Endometrial microvascular endothelial cells (primary cell): ENCODE data around the gene GPR35. TPM values are rescaled to one million over a fixed set of nuclear protein-coding genes. Genes with fewer than 3 reads are reported as not detected.

Experiments
- in situ Hi-C: cut with HindIII; loops from 2 replicates; pipeline ENCODE4 v1.10.0; 2017; ENCODE audit warnings: low sequenced_read_pairs, low pct_unique_long_range_greater_than_20kb; ENCODE audit errors: inconsistent ontology term
- total RNA-seq: library from RNA; depleted of rRNA; stranded (reverse); fragments of >200 nt; gene quantifications from one replicate; pipeline ENCODE4 v1.2.3, GENCODE V29; 2015; ENCODE audit errors: inconsistent ontology term

GPR35 gene
- 0.46 TPM for total RNA-seq

- in situ Hi-C loops, result no loop called here
Observed at GRCh38 chr2:240624950-240625621, at the start of gene GPR35. TSS of gene GPR35 (plus strand) at chr2:240625480. CDS start at chr2:240629953, 4,473 bp downstream.

GRCh38 chr2:240576036-240576435 is 49.2 kb upstream of the GPR35 start:
- in situ Hi-C loops, result no loop called here

GRCh38 chr2:240576436-240577205 is 48.7 kb upstream of the GPR35 start:
- in situ Hi-C loops, result no loop called here

GRCh38 chr2:240577281-240578109 is 47.8 kb upstream of the GPR35 start:
- in situ Hi-C loops, result no loop called here

DNA sequence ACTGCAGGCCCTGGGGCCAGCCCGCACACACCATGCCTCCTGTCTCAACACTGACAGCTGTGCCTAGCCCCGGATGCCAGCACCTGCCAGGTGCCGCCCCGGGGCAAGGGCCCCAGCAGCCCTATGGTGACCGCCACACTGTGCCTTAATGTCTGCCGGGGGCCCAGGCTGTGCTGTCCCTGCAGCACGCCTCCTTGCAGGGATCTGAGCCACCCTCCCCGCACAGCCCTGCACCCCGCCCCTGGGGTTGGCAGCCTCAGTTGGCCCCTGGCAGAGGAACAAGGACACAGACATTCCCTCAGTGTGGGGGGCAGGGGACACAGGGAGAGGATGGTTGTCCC is 47.2 kb upstream of the GPR35 start:
- in situ Hi-C loops, result no loop called here

- in situ Hi-C loops, result no loop called here
Observed at GRCh38 chr2:240578488-240578887, 46.8 kb upstream of the GPR35 start.

DNA sequence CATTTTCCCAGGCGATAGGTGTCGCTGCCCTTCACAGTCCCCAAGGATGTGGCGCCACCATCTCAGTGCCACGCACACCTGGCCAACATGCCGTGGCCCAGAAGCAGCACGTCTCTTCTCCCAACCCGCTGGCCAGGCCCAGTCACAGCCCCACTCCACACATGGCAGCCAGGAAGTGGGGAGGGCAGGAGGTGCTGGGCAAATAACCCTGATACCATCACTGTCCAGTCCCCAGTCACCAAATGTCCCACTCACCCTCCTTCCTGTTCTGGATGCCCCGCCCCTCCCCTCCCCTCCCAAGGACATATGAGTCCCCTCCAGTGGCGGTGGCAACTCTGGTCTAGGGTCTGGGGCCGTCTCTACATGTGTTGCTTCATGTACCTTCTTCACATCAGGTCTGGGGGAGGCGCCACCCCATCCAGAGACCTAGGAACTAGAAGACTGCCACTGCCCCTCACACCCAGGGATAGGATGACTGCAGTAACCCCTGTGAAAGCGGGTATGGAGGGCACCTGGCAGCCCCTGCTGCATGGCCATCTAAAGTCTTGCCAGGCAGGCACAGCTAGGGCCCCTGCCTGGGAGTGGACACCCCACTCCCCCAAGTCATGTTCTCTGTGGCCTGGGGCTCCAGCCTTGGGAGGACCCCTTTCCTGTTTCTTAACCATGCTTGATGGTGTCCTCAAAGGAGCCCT is 46.1 kb upstream of the GPR35 start:
- in situ Hi-C loops, result no loop called here

DNA sequence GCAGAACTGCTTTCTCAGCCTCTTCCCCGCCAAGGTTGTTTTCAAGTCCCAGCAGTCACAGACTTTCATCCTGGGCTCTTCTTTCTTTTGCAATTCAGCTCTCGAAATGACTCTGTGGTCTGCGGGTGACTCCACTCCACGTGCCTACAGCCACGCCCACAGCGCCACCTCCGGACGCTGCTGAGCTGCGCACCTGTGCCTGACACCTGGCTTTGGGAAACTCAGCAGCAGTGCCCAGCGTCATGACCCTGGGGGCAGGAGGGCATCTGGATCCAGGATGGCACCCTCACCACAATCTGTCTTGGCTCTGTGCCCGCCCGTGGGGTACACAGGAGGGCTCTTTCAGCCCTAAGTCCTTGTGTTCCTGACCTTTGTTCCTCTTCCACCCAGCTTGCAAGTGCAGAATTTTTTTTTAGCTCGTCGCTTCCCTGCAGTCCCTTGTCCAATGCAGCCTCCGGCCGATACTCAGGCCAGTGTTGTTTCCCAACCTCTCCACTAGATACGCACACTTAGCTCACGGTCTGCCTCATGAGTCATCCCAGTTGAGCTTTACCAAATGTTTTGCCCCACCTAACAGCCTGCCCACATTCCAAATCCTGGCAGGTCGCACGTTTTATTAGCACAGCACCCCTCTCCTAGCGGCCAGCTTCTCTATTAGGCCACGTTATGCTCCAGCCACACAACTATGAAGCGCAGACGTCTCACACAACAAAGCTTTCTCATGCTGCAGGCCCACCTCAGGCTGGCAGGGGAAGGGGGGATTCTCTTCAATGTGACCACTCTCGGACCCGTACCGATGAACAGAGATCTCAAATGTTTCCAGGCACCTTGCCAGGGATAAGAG is 45.3 kb upstream of the GPR35 start:
- in situ Hi-C loops, result no loop called here

GRCh38 chr2:240581811-240582210 is 43.5 kb upstream of the GPR35 start:
- in situ Hi-C loops, result no loop called here

DNA sequence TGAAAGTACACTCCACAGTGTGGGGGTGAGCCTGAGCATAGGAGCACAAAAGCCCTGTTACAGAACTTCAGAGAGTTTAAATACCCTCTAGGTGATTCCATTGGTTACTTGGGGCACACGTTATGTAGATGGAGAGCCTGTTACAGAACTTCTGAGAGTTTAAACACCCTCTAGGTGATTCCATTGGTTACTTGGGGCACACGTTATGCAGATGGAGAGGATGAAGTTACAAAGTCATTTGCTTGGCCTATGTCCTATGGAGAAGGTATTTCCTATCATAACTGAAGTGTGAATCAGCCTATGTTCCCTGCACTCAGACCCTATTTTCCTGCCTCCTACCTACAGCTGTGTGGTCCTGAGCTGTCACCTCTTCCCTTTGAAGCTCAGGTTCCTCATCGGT is 42.5 kb upstream of the GPR35 start:
- in situ Hi-C loops, result no loop called here

DNA sequence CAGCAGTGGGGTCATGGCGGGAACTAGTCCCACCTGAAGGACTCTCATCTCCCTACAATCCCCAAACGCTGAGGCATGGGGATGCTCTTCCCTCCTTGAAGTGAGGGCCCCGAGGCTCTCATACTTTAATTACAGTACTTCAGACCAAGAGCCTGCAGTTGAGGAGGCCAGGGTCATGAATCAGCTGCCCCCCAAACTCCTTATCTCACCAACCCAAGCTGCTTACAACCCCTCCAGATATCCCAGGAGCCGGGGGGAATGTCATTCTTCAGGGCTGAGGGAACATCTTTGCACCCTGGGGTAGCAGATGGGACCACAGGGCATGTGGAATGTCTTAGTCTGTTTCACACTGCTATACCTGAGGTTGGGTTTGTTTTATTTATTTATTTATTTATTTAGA is 41.5 kb upstream of the GPR35 start:
- in situ Hi-C loops, result no loop called here

DNA sequence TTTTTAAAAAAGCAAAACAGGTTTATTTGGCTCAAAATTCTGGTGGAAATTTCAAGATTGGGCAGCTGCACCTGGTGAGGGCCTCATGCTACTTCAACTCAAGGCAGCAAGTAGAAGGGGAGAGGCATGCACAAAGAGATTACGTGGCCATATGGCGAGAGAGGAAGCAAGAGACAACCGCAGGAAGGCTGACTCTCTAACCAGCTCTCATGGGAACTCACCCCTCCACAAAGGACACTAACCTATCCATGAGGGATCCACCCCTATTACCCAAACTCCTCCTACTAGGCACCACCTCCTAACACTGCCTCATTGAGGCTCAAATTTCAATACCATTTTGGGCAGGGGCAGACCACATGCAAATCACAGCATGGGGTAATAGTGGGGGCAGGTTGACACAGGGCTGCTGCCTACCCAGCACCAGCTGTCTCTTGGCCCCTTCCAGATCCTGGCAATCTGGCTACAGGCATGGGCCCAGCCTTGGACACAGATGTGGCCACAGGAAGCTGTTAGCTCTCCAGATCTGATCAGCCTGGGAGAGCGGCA is 40.7 kb upstream of the GPR35 start:
- in situ Hi-C loops, result no loop called here

- in situ Hi-C loops, result no loop called here
Observed at GRCh38 chr2:240585101-240585500, 40.2 kb upstream of the GPR35 start.

DNA sequence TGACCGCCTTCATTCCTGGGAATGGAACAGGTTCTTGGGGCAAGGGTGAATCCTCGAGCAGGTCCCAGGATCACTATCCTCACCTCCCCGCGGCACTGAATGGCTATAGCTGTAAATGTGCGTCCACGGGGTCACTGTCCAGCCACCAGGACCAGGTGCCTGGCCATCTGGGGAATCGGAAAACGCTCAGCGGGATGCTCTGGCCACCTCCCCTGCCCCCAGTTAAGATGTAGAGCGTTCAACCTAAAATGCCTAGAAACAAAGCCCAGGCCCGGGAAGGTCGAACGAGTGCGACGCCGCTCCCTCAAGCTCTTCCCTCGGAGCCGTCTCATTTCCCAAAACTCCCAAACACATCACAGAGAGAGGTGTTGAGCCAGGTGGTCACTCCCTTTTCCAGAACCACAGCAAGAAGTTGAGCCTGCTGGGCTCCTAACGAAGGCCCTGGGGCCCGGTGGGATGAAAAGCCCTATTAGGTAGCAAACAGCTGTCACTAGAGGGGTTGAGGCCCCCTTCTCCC is 39.5 kb upstream of the GPR35 start:
- in situ Hi-C loops, result no loop called here

DNA sequence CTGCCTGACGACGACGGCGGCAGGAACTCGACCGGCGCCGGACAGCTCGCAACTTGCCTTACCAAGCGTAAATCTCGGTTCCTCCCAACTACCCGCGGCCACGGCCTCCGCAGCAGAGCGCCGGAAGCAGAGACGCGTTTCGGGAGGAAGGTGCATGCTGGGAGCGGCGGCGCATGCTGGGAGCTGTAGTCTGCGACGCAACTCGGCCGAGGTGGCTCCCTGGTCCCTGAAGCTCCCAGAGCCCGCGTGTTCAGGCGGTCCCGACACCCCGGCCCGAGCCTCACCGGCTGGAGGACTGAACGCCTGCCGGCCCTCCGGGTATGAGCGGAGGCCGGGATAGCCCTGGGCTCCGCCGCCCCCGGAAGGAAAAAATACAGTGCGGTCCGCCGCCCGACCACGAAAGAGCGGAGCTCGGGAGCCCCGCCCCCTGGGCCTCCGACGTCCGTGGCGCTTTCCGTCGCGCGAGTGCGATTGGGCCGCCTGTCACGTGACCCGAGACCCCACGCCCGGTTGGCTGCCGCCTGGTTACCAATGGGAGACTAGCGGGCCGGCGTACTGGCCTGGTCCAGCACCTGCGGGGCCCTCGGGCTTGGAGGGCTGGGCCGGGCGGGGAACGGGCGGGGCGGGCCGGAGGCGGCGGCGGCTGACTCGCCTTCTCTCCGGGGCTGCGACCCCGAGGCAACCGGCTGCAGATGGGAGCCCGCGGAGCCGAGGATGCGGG is 38.9 kb upstream of the GPR35 start, which contains the start of gene CAPN10:
Gene CAPN10, plus strand, starts transcription at position 537 of the 721 bp plus-strand sequence. Its CDS starts 178 bp downstream, at position 715.
- in situ Hi-C loops, result no loop called here

GRCh38 chr2:240586919-240587800 is 38.1 kb upstream of the GPR35 start:
- in situ Hi-C loops, result no loop called here
